NB4 (cell line): Measurements from ENCODE around the gene GNAT3.

Experiments used
- CTCF ChIP-seq: IDR thresholded peaks from one replicate; pipeline ENCODE4 v1.5.1; 2012; ENCODE audit warnings: low read depth, low read length
- POLR2A ChIP-seq: IDR thresholded peaks from 2 replicates; pipeline ENCODE4 v1.6.1; 2011; ENCODE audit warnings: mild to moderate bottlenecking; ENCODE audit not compliant: insufficient read length; ENCODE audit errors: extremely low read depth

- TF ChIP-seq CTCF, result no peak
- TF ChIP-seq POLR2A, result no peak
Measured at GRCh38 chr7:80440883-80441282, 71.0 kb downstream of the GNAT3 start.
